HG03460 (cell line): ENCODE measurements around the gene SCN8A.
"Not testable (repeated sequence)": the region's sequence is repeated elsewhere in the genome, so short reads cannot be mapped to it uniquely, and the experiment has no call there.

Source experiments
- ATAC-seq: cut with Tn5 transposase; IDR thresholded peaks from one replicate; pipeline ENCODE4 v1.9.1; 2021; ENCODE audit not compliant: unreplicated experiment

The SCN8A gene

DNA sequence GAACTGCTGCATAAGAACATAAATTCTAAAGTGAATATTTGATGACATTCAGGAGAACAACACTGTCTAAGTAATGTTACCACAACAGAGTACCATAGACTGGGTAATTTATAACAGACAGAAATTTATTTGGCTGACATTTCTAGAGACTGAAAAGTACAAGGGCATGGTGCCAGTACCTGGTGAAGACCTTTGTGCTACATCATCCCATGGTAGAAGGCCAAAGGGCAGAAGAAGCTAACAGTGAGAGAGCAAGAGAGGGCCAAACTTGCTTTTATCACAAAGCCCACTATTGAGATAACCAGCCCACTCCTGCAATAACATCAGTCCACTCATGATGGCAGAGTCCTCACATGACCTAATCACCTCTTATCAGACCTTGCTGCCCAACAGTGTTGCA, 168.7 kb downstream of the SCN8A start:
- ATAC-seq: no peak

- no peak for ATAC-seq
These were observed 169.2 kb downstream of the SCN8A start for GRCh38 chr12:51760231-51760630.

- ATAC-seq: no peak
These were observed 172.7 kb downstream of the SCN8A start for GRCh38 chr12:51763743-51764142.

- no peak for ATAC-seq
These were observed 175.1 kb downstream of the SCN8A start for GRCh38 chr12:51766067-51766676.

- ATAC-seq: no peak
These were observed 180.0 kb downstream of the SCN8A start for GRCh38 chr12:51771008-51771407.

DNA sequence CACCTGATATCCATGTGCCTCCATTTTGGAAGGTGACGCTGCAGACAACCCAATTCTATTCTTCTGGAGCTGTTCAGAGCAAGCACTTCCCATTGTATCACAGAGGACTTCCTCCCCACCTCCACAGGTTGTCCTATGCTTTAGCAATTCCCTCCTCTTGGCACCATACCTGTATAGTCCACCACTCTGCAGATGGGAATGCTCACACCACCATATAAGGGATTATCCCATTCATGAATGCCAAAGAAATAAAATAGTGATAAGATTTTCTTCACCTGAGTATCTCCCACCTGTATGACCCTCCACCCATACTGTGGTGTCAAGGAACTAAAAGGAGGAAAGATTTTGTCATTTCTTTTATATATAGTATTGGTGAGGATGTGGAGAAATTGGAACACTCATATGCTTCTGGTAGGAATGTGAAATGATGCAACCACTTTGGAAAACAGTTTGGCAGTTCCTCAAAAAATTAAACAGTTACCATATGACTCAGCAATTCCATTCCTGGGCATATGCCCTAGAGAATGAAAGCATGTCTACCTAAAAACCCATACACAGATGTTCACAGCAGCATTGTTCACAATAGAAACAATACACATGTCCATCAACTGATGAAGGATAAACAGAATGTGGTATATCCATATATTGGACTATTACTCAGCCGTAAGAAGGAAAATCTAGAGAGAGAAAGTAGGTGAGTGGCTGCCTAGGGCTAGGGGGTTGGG, 182.3 kb downstream of the SCN8A start:
- no peak for ATAC-seq

DNA sequence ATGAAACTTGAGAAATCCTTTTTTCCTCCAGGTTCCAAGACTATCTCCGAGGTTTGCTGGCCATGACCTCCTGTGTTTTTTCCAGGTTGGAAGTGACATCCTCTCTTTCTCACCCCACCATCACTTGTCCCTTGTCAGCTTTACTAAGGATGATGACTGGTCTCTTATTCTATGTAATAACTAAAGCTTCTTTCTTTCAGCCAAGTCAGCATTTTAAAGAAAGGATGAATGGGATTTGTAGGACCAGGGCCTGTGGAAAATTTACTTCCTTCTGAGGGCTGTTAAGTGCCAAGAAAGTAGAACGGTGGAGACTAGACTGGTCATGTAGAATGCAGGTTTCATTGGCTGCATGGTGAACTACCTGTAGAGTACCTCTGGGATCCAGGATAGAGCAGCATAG, 183.9 kb downstream of the SCN8A start:
- no peak for ATAC-seq

- ATAC-seq: no peak
These were observed 186.4 kb downstream of the SCN8A start for GRCh38 chr12:51777457-51777856.

- no peak for ATAC-seq
These were observed 186.9 kb downstream of the SCN8A start for GRCh38 chr12:51777973-51778372.

DNA sequence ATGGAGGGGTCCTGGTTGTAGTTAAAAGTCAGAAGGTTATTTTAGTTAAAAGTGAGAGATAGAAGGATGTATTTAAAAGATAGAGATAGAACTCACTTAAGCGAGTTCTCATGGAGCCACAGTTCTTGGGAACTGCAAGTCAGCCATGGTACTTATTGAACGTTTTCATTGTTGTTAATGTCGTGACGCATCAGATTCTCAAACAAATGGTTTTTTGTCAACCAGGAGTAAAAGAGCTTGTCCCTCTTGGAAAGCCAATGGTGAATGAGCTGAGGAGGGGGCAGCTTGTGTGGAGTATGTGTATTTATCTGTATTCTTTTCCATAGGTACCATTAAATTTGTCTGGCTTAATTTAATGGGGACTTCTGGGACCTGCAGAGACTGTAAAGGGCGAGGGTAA, 188.8 kb downstream of the SCN8A start:
- ATAC-seq: no peak

DNA sequence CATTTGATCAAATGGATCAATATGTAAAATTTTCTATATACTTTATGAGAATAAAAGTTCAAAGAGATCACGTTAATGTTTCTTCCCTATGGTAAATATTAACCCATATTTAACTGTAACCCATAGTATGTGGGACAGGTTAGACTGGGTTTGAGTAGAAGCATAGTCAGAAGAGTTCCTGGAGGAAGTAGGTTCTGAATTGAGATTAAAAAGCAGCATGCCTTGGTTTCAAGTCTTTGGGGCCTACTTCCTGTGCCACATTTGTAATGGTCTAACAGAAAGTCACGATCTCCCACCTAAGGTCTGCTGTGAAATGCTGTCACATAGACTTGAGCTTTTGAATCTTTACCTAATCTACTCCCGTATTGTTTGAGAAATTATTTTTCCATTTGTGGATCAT, 193.7 kb downstream of the SCN8A start:
- no peak for ATAC-seq

DNA sequence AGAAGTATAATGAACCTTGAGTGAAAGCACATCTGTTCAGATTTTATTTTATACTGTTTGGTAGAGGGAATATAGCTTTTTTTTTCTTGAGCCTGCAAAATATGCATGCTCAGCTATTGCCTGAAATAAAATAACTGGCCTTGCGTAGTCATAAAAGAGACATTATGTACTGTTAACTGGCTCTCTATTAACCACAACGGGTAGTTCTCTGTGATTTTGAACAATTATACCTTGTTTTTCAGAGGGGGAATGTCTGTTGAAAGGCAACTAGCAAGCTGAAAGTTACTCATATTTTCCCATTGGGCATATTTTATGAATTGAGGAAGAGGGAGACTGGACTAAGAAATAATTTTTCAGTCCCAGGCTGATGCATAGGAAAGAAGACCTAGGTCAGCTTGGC, 194.9 kb downstream of the SCN8A start:
- no peak for ATAC-seq

DNA sequence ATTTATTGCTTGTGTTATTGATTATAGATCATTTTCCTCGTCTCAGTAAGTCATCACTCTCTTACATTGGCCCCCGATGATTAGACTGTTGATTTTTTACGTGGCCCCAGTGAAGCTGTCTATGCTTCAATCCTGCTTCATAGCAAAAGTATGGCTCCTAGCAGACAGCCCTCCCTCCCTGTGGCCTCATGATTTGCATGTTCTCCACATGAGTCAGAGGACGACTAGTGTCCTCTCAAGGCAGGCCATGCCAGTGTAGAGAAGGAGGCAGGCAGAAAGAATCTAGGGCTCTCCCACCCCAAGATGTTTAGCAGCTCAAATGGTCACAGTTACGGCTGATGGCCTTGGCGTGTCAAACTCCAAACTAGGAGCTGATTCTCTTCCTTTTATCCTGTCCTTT, 197.8 kb downstream of the SCN8A start:
- no peak for ATAC-seq

- no peak for ATAC-seq
These were observed 201.4 kb downstream of the SCN8A start for GRCh38 chr12:51792417-51792816.

DNA sequence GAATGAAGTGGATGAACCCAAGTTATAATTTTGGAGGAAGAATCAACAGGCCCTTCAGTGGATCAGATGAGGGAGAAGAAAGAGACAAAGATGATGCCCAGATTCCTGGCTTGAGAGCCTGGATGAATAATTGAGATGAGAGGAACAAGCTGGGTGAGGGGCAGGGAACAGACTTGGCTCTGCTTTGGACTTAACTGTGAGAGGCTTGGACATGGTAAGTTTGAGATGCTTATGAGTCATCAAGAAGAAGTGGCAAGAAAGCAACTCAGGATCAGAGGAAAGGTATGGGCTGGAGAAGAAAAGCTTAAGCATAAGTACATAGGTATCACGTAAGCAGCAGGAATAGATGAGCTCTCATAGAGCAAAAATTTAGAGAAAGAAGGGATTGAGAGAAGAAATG, 202.2 kb downstream of the SCN8A start:
- ATAC-seq: no peak

DNA sequence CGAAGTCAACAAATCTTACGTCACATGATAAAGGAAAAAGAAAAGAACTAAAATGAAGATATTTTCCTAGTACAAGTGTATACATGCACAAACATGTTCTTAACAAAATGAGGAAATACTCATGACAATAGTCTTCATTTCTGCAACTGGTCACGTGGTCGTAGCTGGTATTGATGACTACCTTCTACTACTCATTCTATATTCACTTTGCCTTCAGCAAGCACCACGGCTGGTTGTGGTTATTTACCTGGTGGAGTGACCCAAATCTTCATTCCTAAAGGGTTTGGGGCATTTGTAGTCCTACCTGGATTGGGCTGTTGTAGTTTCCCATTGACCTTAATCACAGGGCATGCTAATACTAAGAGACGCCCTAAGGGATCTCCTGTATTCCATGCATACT, 206.3 kb downstream of the SCN8A start:
- ATAC-seq: no peak

GRCh38 chr12:51798051-51798450, 207.0 kb downstream of the SCN8A start:
- ATAC-seq: not testable (repeated sequence)

DNA sequence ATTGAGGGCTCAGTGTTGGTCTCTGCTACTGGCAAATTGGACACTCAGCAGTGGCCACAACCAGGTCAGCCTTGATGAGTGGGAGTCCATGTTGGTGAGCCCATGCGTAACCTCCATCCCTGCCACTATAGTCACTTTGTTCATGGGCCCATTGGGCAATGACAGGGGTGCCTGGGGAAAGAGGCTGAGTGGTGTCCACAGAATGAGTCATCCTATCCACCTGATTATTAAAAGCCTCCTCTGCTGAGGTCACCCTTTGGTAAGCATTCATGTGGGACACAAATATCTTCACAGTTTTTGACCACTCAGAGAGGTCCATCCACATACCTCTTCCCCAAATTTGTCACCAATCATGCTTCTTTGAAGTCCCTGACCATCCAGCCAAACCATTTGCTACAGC, 207.5 kb downstream of the SCN8A start:
- no peak for ATAC-seq

DNA sequence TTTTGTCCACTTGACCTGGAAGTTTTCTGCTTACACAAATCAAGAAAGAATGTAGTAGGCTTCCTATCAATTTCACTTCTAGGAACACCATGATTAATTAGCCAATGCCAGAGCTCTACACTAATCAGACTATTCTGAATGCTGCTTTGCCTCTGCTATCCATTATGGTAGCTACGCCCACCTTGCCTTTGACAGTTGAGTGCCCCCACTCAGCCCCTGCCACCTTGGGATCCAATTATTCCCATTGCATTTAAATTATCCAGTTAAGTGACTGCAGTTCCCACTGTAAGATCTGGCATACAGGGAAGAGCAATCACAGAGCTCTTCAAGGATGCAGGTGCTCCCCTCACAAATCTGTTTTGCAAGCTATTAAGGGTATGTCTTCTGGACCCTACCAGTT, 210.0 kb downstream of the SCN8A start:
- no peak for ATAC-seq

DNA sequence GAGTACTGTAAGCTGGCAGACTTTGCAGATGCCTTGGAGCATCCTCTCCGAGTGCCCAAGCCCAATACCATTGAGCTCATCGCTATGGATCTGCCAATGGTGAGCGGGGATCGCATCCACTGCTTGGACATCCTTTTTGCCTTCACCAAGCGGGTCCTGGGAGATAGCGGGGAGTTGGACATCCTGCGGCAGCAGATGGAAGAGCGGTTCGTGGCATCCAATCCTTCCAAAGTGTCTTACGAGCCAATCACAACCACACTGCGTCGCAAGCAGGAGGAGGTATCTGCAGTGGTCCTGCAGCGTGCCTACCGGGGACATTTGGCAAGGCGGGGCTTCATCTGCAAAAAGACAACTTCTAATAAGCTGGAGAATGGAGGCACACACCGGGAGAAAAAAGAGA, 215.9 kb downstream of the SCN8A start:
- ATAC-seq: no peak

- ATAC-seq: no peak
These were observed 218.2 kb downstream of the SCN8A start for GRCh38 chr12:51809193-51809592.

DNA sequence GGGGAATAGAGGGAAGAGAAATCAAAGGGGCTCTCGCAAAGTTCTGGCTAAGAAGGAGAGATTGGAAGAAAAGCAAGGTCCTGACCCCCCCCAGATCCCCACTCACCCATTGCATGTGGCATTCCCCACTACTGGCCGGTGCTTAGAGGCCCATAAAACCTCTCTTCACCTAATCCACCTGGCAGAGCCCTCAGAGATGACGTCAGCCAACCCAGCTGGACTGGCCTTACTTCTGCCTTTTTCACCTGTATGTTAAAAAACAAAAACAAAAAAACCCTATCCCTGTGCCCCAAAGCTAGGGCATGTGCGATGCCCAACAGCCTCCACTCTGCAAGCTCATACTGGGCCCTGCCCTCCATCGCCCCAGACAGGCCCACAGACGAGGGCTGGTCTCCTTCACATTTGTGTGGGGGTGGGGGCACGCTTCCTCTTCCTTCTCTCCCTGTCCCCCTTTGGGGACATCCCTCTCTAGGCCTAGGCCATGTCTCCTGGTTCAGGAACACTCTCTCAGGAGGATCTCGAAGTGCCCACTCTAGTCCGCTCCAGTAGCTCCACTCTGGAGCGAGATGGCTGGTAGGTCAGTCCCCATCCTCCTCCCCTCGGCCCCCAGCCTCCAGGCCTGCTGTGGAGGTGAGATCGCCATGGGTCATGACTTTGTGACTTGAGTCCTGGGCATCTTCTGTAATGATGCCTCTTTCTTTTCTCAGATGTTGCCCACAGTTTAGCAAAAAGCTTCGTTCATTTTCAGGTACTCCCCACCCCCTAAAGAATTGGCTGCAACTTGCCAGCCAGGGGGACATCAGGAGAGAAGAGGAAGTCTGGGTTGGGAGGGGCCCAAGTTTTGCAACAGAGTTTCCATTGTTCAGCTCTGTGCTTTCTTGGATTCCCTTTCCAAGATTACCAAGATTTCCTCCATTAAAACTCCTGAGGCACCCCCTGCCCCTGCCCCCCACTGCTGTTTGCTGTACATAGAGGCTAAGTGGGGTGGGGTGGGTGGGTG, 220.5 kb downstream of the SCN8A start:
- ATAC-seq: no peak
